NCI-H187 (cell line): ENCODE data around the gene ZNF583.

Experiments used
- DNase-seq, 2 experiments: peaks; one replicate each; lab custom pipeline; 2025; lab: John Stamatoyannopoulos, UW

ZNF583 gene

GRCh38 chr19:56474308-56474707 is 70.2 kb downstream of the ZNF583 start:
- no peak for DNase-seq

DNA sequence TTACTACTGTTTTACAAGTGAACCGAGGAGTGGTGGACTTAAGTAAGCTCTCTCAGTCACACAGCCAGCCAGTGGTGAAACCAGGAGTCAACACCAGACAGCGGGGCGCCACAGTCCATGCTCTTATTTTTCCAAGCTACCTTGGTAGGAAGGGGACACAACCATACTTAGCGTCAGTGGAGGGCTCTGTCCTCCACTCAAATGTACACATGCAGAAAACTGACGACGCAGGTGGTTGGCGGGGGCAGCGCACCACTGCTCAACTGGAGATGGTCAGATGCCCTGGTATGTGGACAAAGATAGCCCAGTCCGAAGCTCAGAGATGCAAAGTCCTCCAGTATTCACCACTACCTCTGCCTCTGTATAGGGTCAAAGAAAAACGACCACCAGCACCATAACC is 72.0 kb downstream of the ZNF583 start:
- no peak for DNase-seq
